CD4-positive, alpha-beta T cell treated with Interleukin-15 for 4 hours (primary cell): Measurements from ENCODE around the gene PNPLA7.
A peak's percentile ranks its signal among the peaks of the same experiment; 100 is the strongest.
"Not testable (repeated sequence)": the region's sequence is repeated elsewhere in the genome, so short reads cannot be mapped to it uniquely, and the experiment has no call there.

Experiments used
- DNase-seq: peaks from one replicate; pipeline ENCODE4 v3.0.0-alpha.2; 2020; ENCODE audit warnings: low spot score

PNPLA7 gene

DNA sequence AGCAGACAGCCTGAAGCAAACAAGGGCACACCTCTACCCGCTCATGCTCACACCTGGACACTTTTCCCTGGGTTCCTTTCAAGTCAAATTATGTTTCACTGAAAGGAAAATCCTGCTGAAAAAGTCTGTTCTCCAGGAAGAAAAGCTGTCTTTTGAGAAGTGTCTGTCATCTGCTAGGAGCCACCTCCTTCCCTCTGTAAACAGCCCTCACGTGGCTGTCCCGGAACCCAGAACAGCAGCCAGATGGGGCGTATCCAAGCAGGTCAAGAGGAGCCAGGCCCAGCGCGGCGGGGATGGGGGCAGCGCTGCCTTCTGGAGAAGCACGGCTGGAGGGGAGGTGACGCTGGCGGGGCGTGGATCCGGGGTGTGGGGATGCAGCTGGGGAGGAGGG is at the start of gene PNPLA7:
Gene PNPLA7, minus strand, starts transcription at position 172 of the 391 bp plus-strand sequence. CDS start 205 bp downstream, outside the sequence.
- DNase-seq = peak; percentile 54

DNA sequence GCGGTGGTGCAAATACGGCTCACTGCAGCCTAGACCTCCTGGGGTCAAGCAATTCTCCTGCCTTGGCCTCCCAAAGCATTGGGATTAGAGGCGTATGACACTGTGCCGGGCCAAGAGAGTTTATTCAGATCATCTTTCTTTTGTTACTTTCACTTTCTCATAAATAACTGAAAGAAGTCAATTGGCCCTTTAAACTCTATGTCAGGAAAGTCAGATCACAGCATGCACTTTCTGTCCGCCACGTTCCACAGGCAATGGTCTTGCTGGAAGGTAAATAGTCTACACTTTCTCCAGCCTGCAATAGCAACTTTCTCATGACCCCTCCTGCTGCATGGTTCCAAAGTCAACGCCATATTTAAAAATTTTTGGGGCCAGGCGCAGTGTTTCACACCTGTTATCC is 48.7 kb upstream of the PNPLA7 start:
- DNase-seq = no peak

DNA sequence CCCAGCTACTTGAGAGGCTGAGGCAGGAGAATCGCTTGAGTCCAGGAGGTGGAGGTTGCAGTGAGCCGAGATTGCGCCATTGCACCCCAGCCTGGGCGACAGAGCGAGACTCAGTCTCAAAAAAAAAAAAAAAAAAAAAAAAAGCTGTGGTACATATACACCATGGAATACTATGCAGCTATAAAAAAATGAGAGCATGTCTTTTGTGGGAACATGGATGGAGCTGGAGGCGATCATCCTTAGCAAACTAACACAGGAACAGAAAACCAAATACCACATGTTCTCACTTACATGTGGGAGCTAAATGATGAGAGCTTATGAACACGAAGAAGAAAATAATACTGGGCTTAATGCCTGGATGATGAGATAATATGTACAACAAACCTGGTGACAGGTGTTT is 46.4 kb upstream of the PNPLA7 start:
- DNase-seq = not testable (repeated sequence)

DNA sequence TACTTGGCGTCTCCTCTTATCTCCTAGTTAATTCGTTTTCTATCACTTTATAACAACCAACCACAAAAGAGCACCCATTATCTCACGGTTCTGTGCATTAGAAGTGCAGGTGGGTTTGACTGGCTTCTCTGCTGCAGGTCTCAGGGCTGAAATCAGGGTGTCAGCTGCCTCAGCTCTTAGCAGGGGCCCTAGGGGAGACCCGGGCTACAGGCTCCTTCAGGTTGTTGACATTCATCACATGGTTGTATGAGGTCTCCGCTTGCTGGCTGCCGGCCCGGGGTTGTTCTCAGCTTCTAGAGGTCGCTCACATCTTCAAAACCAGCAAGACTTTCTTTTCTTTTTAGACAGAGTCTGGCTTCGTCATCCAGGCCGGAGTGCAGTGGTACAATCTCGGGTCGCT is 43.0 kb upstream of the PNPLA7 start:
- DNase-seq = no peak

DNA sequence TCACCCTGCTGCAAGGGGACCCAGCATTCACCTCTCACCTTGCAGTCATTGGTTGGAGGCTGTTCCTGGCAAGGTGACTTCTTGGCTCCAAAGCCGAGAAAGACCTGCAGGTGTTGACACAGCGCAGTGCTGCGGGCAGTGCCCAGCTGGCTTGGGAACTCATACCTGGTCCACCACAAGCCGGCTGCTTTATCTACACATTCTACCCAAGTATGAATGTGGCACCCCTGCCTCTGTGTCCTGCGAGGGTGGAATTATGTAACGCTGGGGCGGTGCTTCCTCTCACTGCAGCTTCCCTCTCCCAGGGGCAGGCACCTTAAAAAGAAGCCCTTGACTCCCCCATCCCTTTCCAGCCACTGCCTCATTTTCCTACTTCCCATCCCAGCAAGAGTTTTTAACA is 42.6 kb upstream of the PNPLA7 start:
- no peak for DNase-seq

DNA sequence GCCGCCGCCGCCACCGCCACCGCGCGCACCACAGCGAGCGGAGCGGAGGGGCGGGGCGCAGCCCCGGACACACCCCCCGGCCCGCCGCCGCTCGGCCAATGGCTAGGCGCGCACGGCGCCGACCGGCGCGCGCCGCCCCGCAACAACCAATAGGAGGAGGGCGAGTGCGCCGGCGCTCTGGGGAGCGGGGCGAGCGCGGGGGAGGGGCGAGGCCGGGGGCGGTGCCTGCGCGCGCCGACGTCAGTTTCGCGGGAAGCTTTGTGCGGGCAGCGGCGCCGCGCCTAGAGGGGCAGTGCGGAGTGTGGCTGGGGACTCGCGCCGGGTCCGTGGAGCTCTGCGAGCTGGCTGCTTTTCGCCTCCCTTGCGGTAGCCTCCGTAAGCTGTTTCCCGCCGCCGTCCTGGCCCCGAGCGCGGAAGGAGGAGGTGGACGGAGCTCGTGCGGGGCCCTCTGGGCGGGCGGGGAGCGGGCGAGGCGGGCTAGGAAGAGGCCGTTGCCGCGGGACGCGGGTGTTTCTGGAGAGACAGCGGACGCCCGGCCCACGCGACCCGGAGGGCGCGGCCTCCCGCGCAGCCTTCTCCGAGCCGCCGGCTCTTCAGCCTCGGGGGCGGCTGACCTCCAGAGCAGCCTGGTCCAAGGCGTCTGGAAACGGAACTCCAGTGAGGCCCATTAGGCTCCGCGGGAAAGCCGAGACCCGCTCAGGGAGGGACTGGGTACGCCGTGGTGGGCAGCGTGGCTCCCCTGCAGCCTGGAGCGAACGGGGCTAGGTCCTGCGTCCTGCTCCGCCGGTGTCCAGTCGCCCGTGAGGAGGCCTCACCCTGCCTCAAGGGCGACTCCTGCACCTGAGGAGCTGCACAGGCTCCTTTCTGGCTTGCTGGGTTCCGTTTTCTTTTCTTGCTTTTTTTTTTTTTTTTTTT is 40.5 kb upstream of the PNPLA7 start, which contains the start of gene ZMYND19:
Gene ZMYND19, minus strand, starts transcription at position 44 of the 915 bp plus-strand sequence. CDS start 249 bp downstream, outside the sequence.
- DNase-seq = peak; percentile 90

DNA sequence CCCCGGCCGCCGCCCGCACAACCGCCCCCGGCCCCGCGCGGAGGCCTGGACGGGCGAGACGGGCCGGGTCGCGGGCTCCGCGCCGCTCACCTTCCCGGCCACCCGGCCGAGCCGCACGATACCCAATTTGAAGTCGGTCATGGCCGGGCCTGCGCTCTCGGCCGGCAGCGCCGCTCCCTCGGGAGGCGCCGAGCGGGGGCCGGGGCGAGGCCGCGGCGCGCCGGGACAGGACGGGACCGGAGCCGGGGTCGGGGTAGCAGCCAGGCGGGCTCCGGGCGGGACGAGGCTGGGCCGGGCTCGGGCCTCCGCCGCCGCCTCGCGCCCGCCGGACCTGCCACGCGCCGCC is 39.9 kb upstream of the PNPLA7 start:
- no peak for DNase-seq

DNA sequence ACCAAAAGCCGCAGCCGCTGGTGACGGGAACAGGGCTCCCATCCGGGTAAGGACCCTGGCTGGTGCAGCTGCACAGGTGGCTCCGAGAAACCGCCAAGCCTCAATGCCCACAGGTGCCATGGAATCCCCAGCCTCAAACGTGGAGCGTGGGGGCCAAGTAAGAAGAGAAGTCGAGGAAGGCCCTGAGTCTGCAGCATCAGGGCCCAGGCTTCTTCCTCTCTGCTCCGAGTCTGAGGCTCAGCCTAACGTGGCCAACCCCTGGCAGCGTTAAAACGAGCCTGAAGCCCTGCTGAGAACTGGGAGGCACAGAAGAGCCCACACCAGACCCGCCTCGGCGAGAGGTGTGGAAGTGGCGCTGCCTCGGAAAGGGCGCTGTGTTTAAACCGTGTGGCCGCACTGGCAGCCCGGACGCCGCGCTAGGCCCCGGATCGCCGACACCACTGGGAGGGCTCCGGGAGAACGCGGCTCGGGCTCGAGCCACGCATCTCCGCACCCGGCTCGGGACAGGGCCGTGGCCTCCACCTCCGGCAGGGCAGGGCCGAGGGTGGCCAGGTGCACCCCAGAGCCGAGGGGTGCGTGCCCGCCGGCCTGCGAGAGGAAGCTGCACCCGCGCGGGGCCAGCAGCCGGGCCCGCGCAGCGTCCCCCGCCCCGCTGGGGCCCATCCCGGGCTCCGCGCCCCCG is 39.4 kb upstream of the PNPLA7 start:
- no peak for DNase-seq

DNA sequence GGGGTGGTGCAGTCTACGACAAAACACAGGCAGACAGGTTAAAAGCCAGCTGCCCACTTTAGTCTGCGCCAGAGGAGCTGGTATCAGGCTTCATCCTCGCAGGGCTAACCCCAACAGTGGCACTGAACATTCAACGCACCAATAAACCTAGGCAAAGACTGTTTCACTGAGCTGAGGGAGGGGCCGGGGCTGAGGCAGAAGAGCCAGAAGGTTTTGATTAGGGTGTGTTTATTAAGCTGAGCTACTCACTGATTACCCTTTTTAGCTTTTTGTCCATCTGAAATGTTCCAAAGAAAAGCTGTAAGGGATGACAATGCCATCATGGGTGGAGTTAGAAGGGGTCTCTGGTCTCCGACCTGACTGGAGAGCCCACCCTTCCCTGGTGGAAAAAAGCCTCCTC is 38.7 kb upstream of the PNPLA7 start:
- DNase-seq = no peak

DNA sequence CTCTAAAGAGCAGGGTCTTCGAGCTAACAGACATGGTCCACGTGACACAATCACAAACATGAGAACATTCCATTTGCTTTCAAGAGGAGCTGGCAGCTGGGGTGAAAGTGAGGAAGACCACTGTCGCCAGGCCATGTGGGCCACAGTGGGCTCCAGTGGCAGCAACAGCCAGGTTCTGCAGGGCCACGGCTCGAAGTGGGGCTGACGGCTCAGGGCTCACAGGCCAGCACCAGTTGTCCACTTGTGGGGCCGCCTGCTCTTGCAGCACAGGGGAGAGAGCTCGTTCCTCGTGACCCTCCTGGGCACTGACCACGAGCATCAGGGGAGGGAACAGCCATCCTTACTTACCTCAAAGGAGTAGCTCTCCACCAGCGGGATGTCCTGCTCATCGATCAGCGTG is 38.1 kb upstream of the PNPLA7 start:
- no peak for DNase-seq

DNA sequence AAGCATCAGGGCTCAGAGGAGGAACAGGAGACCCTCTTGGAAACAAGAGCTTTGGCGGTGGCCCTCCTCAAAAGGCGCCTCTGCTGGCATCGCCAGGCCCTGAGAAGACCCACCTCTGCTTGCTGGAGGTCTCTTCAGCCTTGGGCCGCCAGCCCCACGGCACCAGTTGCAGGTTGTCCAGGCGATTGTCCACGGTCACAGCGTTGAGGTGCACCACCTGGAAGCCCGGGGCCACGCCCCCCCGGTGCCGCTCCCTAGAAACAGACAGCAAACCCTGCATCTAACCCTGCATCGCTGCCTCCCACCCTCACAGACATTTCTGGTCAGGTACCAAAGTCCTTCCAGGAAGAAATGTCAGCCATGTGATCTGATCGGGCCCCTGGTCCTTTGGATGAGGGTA is 36.7 kb upstream of the PNPLA7 start:
- DNase-seq = no peak

DNA sequence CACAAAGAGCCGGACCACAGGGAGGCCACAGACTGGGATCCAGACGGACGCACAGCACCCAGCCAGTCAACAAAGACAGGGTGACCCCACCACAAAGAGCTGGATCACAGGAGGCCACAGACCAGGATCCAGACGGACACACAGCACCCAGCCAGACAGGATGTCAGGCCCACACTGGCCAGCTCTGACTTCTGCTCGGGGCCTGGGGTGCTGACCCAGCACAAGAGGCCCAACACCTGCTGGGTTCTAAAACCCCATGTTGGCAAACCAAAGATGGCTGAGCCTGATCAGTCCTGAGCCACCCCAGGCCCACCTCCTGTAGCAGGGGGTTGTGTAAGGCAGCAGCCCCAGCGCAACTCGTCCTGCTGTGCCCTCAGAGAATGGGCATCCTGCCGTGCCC is 33.8 kb upstream of the PNPLA7 start:
- no peak for DNase-seq

DNA sequence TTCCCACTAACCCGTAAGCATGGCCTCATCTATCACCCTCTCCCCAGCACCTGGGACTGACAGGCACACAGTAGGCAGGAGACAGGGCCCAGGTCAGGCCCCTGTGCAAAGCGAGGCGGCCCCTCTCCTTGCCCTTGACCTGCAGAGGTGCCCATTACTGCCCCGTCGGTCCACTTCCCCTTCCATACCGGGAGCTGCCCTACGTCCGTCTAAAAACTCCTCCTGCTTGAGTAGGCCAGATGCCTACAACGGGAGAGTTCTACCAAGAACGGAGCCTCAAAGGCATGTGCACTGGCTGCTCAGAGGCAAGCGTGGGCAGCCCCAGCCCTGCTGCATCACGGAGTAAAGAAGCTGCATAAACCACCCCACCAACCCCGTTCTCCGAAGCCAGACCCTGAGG is 33.1 kb upstream of the PNPLA7 start:
- no peak for DNase-seq

DNA sequence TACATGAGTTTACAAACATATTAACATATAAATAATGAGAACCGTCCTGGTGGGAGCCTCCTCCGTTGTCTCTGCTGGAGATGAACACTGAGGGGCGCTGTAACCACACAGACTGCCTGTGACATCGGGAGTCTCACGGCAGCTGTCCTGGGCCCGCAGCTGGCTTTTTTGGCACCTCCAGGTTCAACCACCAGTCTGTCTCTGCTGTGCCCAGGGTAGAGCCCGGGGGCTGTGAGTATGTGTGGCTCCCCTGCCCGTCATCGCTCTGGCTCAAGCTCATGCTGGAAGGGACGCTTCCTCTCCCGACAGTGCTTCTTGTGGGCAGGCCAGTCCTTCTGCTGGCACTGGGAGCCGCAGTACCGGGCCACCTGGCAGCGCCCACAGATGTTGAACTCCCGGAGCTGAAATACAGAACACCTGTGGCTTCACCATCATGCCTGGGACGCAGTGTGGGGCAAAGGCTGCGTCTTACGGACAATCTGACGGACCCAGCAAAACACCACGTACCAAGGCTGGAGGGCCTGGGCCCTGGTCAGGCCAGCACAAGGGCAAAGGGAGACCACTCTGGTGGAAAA is 32.2 kb upstream of the PNPLA7 start:
- no peak for DNase-seq

DNA sequence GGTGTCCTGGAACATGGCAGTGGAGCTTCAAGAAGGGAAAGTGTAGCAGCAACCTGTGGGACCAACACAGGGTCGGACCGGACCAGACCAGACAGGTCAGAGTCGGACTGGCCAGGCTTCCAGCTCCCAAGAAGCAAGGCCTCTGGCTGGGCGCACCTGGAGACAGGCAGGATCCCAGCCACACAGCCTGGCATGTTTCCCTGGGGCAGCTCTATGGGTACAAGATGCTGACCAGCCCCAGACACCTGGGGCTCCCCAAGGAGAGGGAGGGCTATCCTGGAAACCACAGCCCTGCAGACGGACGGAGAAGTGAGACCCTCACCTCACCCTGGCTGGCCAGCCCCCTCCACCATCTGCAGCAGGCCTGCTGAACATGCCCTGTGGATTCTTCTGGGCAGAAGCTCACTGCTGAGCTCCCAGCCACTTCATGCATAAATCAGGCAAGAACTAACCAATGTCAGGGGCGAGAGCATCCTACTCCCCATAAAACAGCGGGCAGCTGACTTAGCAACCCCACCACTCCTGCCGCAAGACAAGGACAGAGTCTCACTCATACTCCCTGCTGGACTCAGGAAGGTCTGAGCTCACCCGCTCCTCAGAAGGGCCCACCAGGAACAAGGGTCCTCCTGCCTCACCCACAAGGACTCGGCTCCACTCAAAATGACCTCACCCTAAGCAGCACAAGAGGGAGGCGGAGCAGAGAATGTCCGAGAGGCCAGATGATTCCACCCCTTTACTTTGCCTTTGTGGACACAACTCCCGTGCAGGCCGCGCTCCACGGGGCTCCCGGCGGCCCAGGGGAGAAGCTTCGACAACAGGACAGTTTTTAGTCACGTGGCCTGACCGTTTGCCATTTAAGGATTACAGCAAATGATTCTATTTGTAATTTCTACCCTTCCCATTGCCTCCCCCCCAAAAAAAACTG is 31.4 kb upstream of the PNPLA7 start:
- no peak for DNase-seq

DNA sequence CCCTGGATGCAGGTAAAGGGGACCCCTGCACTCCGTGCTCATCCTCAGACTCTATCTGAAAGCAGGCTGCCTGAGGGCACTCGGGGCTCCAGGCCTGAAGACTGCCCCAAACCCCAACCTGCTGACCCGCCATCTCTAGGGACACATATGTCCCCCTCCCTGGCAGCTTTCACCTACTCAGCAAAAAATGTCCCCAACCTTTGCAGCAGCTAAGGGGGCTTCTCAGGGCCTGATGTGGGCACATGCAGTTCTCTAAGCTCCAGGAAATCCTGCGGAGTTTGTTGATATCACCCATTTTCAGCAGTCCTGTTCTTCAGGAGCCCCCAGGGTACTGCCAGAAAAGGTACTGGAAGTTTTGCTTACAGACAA is 30.7 kb upstream of the PNPLA7 start:
- no peak for DNase-seq

DNA sequence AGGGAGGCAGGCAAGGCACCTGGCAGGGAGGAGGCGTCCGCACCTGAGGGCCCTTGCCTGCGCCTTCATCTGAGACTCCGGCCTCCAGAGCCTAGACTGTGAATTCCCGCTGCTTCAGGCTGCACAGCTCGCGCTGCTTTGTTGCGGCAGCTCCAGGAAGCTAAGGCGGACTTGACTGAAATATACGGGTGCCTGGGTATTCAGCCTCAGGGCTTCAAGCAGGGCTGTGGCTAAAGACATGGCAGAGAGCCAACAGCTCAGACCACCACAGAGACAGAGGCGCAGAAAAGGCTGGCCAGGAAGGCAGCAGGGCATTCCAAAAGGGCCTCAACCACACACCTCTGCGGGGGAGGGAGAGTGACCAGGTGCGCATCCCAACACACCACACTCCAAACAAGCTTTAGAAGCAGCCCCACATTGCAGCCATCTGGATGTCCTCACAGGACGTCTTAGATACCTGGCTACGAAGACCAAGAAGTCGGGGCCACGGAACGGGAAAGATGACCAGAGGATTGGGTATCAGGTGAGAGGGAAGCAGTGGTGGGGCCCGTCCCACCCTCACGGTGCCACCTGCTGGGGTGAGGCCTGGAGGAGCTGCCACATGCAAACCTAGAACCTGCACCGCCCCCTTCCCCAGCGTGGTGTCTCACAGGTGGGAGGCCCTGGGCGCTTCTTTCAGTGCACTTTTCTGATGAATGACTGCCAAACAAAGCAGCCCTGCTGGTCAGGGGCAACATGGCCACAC is 30.2 kb upstream of the PNPLA7 start:
- no peak for DNase-seq

DNA sequence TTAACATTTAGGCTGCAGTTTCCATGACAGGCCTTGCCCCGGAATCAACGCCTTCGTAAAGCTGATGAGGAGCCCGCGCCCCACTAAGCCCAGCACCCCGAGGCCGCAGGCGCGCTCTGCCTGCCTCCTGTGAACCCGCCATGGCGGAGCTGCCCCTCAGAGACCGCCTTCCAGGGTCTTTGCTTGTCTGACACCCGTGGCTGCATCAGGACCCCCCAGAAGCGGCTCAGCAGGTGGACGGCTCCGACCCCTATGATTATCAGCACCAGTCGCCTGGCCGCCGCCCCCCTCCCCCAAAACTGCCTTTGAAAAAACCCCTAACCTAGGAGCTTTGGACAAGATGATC is 29.0 kb upstream of the PNPLA7 start:
- no peak for DNase-seq

DNA sequence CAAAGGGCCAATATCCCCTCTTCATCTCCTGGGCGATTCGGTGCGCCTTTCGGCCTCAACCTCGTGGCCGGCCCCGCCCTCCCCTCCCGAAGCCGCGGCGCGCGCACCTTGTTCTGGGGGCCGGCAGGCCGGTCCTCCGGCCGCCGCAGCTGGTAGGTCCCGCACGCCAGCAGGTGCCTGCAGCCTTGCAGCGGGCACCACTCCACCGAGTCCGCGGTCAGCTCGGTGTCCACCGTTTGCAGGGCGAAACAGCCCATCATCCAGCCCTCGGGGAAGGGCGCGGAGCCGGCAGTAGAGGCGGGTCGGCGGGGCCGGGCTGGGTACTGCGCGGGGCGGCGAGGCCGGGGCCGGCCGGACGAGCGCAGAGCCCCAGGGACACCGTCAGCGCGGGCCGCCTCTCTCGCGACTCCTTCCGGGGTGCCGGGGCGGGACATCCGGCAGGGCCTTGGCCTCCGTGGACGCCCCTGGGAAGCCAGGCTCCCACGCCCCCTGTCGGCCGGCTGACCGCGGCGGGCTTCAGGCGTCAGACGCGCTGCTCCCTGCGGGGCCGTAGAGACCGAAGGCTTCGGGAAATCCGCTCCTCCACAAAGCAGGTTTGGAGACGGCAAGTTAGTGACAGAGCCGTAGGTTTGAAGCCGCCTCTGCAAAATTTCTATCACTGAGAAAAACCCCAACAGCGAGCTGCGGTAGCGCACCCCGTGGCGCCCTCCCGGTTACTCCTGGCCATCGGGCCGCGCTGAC is 28.5 kb upstream of the PNPLA7 start, which contains the start of gene DPH7:
Gene DPH7, minus strand, starts transcription at position 408 of the 741 bp plus-strand sequence. Its CDS starts 148 bp downstream, at position 260.
- DNase-seq = peak; percentile 95

DNA sequence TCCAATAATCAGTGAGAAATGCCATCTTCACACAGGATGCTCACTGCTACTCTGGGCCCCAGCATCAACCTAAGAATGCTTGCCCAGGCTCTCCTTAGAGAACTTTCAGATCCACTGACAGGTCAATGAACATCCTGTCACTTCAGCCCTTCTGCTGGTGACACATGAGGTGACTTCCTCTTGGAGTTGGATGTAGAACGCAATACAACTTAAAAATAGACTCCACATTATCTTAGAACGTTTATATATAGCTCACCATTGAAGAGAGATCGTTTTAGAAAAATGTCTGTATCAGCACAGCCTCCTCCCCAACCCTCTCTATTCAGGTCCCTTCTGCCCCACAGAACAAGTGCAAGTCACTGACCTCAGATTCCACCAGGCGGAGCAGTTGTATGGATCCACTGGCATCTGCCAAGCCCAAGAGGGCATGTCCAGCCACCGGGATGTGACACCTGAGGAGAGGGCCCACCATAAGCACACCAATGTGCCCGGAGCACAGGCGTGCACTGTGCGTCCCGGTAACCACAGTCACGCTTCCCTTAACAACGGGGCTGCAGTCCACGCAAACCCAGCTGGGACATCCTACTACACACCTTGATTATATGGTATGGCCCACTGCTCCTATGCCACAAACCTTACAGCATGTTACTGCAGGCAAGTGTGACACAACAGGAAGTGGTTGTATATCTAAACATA is 25.7 kb upstream of the PNPLA7 start:
- no peak for DNase-seq
